Activated CD4-positive, alpha-beta memory T cell treated with anti-CD3 and anti-CD28 coated beads for 36 hours (primary cell): ENCODE results near the gene MPPED2. TPM values are rescaled to one million over a fixed set of nuclear protein-coding genes. Genes with fewer than 3 reads are reported as not detected.

Source experiments
- CTCF ChIA-PET: fragments of 350-600 bp; sonication (Branson Sonifier 250); formaldehyde crosslinking; loops from one replicate; lab custom pipeline; 2021; ENCODE audit warnings: antibody characterized with exemption, inconsistent platforms; lab: Charles Lee
- POLR2A ChIA-PET: fragments of 350-600 bp; sonication (Branson Sonifier 250); formaldehyde crosslinking; loops from one replicate; lab custom pipeline; 2021; ENCODE audit warnings: antibody characterized with exemption; lab: Charles Lee
- DNase-seq: peaks from one replicate; pipeline ENCODE4 v3.0.0-alpha.2; 2020
- H3K27ac Mint-ChIP-seq: one replicate; pipeline ENCODE4 v1.8.0; 2021; ENCODE audit warnings: mixed read lengths
- H3K27me3 Mint-ChIP-seq: one replicate; pipeline ENCODE4 v1.8.0; 2021; ENCODE audit warnings: mixed read lengths
- H3K36me3 Mint-ChIP-seq: one replicate; pipeline ENCODE4 v1.8.0; 2021; ENCODE audit warnings: mixed read lengths
- H3K4me1 Mint-ChIP-seq: one replicate; pipeline ENCODE4 v1.8.0; 2021; ENCODE audit warnings: low read depth, mixed read lengths
- H3K4me3 Mint-ChIP-seq: one replicate; pipeline ENCODE4 v1.8.0; 2021; ENCODE audit warnings: mild to moderate bottlenecking, mixed read lengths
- H3K9me3 Mint-ChIP-seq: one replicate; pipeline ENCODE4 v1.8.0; 2021; ENCODE audit warnings: mixed read lengths
- intact Hi-C: fragments of 100-400 bp; cut with micrococcal nuclease; formaldehyde crosslinking; loops from one replicate; pipeline ENCODE4 v1.15.1; 2023
- total RNA-seq, 2 experiments: library from RNA; stranded (reverse); gene quantifications; one replicate each; pipeline ENCODE4 v1.2.3, GENCODE V29; 2021

The MPPED2 gene
- total RNA-seq, 2 experiments from 2014 or later: not detected

GRCh38 chr11:30412509-30412908 is 173.6 kb downstream of the MPPED2 start:
- Mint-ChIP-seq H3K4me3 (no peak overlapping the region), H3K4me1 (no peaks in the 10 kb centered on the region), H3K27ac (no peak overlapping the region), H3K36me3 (no peaks in the 10 kb centered on the region), H3K9me3 (no peaks in the 10 kb centered on the region), H3K27me3 (peaks cover 5% of the 10 kb centered on the region)
- no peak for DNase-seq
- POLR2A ChIA-PET: no interaction called here
- intact Hi-C loops: no loop called here
- CTCF ChIA-PET: no interaction called here

GRCh38 chr11:30411383-30411782 is 174.8 kb downstream of the MPPED2 start:
- no peaks in the 10 kb centered on the region for H3K36me3 Mint-ChIP-seq
- H3K27me3 Mint-ChIP-seq: peaks cover 5% of the 10 kb centered on the region
- H3K9me3 Mint-ChIP-seq: no peaks in the 10 kb centered on the region
- no peak overlapping the region for H3K4me3 Mint-ChIP-seq
- CTCF ChIA-PET: interaction anchor here (0.8 kb wide), 1 partner anchor 8 kb away, joined by 4 read pairs; no protein-coding TSS in a partner anchor
- no peak for DNase-seq
- no peaks in the 10 kb centered on the region for H3K4me1 Mint-ChIP-seq
- POLR2A ChIA-PET: no interaction called here
- H3K27ac Mint-ChIP-seq: no peak overlapping the region
- intact Hi-C loops: no loop called here

GRCh38 chr11:30406978-30407762 is 179.0 kb downstream of the MPPED2 start:
- Mint-ChIP-seq H3K9me3 (no peaks in the 10 kb centered on the region), H3K36me3 (no peaks in the 10 kb centered on the region), H3K27ac (no peak overlapping the region), H3K4me3 (no peak overlapping the region), H3K27me3 (no peaks in the 10 kb centered on the region), H3K4me1 (no peaks in the 10 kb centered on the region)
- intact Hi-C loops: no loop called here
- no peak for DNase-seq
- CTCF ChIA-PET: no interaction called here
- POLR2A ChIA-PET: no interaction called here

- DNase-seq: no peak
- Mint-ChIP-seq H3K4me3 (no peak overlapping the region), H3K27me3 (no peaks in the 10 kb centered on the region), H3K9me3 (no peaks in the 10 kb centered on the region), H3K27ac (no peak overlapping the region), H3K36me3 (no peaks in the 10 kb centered on the region), H3K4me1 (no peaks in the 10 kb centered on the region)
- intact Hi-C loops: no loop called here
- ChIA-PET CTCF (no interaction called here), POLR2A (interaction anchor here (0.5 kb wide), 1 partner anchor 29 kb away, joined by 3 read pairs; no protein-coding TSS in a partner anchor)
Observed at GRCh38 chr11:30405385-30405784, 180.8 kb downstream of the MPPED2 start.

GRCh38 chr11:30404136-30404535 is 182.0 kb downstream of the MPPED2 start:
- POLR2A ChIA-PET: no interaction called here
- no peaks in the 10 kb centered on the region for H3K4me1 Mint-ChIP-seq
- no peak for DNase-seq
- H3K27me3 Mint-ChIP-seq: no peaks in the 10 kb centered on the region
- H3K4me3 Mint-ChIP-seq: no peak overlapping the region
- CTCF ChIA-PET: no interaction called here
- H3K36me3 Mint-ChIP-seq: no peaks in the 10 kb centered on the region
- H3K27ac Mint-ChIP-seq: no peak overlapping the region
- intact Hi-C loops: no loop called here
- H3K9me3 Mint-ChIP-seq: no peaks in the 10 kb centered on the region

- intact Hi-C loops: no loop called here
- no peak for DNase-seq
- Mint-ChIP-seq H3K4me1 (no peaks in the 10 kb centered on the region), H3K9me3 (no peaks in the 10 kb centered on the region), H3K4me3 (no peak overlapping the region), H3K27me3 (peaks cover 12% of the 10 kb centered on the region), H3K36me3 (no peaks in the 10 kb centered on the region), H3K27ac (no peak overlapping the region)
- ChIA-PET POLR2A (no interaction called here), CTCF (no interaction called here)
Observed at GRCh38 chr11:30395751-30396150, 190.4 kb downstream of the MPPED2 start.

GRCh38 chr11:30393012-30393411 is 193.1 kb downstream of the MPPED2 start:
- Mint-ChIP-seq H3K4me1 (no peaks in the 10 kb centered on the region), H3K36me3 (no peaks in the 10 kb centered on the region), H3K27me3 (peaks cover 8% of the 10 kb centered on the region), H3K4me3 (no peak overlapping the region), H3K27ac (no peak overlapping the region), H3K9me3 (no peaks in the 10 kb centered on the region)
- intact Hi-C loops: no loop called here
- DNase-seq: no peak
- ChIA-PET POLR2A (no interaction called here), CTCF (no interaction called here)

- CTCF ChIA-PET: no interaction called here
- Mint-ChIP-seq H3K4me3 (no peak overlapping the region), H3K27ac (no peak overlapping the region), H3K27me3 (peaks cover 6% of the 10 kb centered on the region), H3K9me3 (no peaks in the 10 kb centered on the region), H3K4me1 (no peaks in the 10 kb centered on the region), H3K36me3 (no peaks in the 10 kb centered on the region)
- no peak for DNase-seq
- intact Hi-C loops: no loop called here
- POLR2A ChIA-PET: no interaction called here
Observed at GRCh38 chr11:30392221-30392784, 193.8 kb downstream of the MPPED2 start.

GRCh38 chr11:30388957-30389356 is 197.2 kb downstream of the MPPED2 start:
- no peak for DNase-seq
- Mint-ChIP-seq H3K9me3 (no peaks in the 10 kb centered on the region), H3K27ac (no peak overlapping the region), H3K27me3 (peaks cover 6% of the 10 kb centered on the region), H3K4me3 (no peak overlapping the region), H3K36me3 (no peaks in the 10 kb centered on the region), H3K4me1 (no peaks in the 10 kb centered on the region)
- intact Hi-C loops: no loop called here
- ChIA-PET POLR2A (no interaction called here), CTCF (no interaction called here)

GRCh38 chr11:30387891-30388861 is 198.0 kb downstream of the MPPED2 start:
- no peak overlapping the region for H3K27ac Mint-ChIP-seq
- no peak overlapping the region for H3K4me3 Mint-ChIP-seq
- DNase-seq: no peak

GRCh38 chr11:30381879-30382278 is 204.3 kb downstream of the MPPED2 start:
- peaks cover 8% of the 10 kb centered on the region for H3K27me3 Mint-ChIP-seq
- intact Hi-C loops: no loop called here
- CTCF ChIA-PET: no interaction called here

More at GRCh38 chr11:30387891-30388861, 198.0 kb downstream of the MPPED2 start:
- intact Hi-C loops: no loop called here
- no peaks in the 10 kb centered on the region for H3K36me3 Mint-ChIP-seq
- H3K27me3 Mint-ChIP-seq: peaks cover 8% of the 10 kb centered on the region
- CTCF ChIA-PET: no interaction called here
- H3K9me3 Mint-ChIP-seq: no peaks in the 10 kb centered on the region
- POLR2A ChIA-PET: no interaction called here
- no peaks in the 10 kb centered on the region for H3K4me1 Mint-ChIP-seq

GRCh38 chr11:30380846-30381245 is 205.3 kb downstream of the MPPED2 start:
- no peak for DNase-seq
- no peaks in the 10 kb centered on the region for H3K9me3 Mint-ChIP-seq
- H3K27me3 Mint-ChIP-seq: peaks cover 5% of the 10 kb centered on the region
- H3K4me3 Mint-ChIP-seq: no peak overlapping the region
- H3K27ac Mint-ChIP-seq: no peak overlapping the region
- intact Hi-C loops: no loop called here
- POLR2A ChIA-PET: no interaction called here
- H3K4me1 Mint-ChIP-seq: no peaks in the 10 kb centered on the region
- CTCF ChIA-PET: no interaction called here
- H3K36me3 Mint-ChIP-seq: no peaks in the 10 kb centered on the region

More at GRCh38 chr11:30381879-30382278, 204.3 kb downstream of the MPPED2 start:
- Mint-ChIP-seq H3K4me1 (no peaks in the 10 kb centered on the region), H3K36me3 (no peaks in the 10 kb centered on the region), H3K27ac (no peak overlapping the region), H3K4me3 (no peak overlapping the region), H3K9me3 (no peaks in the 10 kb centered on the region)
- DNase-seq: no peak
- POLR2A ChIA-PET: no interaction called here
